NCI-H510A treated with DMSO at 0.1 percent for 48 hours (cell line): ENCODE measurements around the gene C19orf25.

ENCODE experiments used
- DNase-seq: peaks from one replicate; lab custom pipeline; 2025; lab: John Stamatoyannopoulos, UW

C19orf25 gene

DNA sequence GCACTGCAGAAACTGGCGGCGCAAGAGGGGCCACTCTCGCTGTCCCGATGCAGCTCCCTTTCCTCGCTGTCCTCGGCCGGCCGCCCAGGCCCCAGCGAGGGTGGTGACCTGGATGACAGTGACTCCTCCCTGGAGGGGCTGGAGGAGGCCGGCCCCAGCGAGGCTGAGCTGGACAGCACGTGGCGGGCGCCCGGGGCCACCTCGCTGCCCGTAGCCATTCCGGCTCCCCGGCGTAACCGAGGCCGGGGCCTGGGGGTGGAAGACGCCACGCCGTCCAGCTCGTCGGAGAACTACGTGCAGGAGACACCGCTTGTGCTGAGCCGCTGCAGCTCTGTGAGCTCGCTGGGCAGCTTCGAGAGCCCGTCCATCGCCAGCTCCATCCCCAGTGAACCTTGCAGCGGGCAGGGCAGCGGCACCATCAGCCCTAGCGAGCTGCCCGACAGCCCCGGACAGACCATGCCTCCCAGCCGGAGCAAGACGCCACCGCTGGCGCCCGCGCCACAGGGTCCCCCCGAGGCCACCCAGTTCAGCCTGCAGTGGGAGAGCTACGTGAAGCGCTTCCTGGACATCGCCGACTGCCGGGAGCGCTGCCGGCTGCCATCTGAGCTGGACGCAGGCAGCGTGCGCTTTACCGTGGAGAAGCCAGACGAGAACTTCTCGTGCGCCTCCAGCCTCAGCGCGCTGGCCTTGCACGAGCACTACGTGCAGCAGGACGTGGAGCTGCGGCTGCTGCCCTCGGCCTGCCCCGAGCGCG is 12.4 kb downstream of the C19orf25 start:
- no peak for DNase-seq

DNA sequence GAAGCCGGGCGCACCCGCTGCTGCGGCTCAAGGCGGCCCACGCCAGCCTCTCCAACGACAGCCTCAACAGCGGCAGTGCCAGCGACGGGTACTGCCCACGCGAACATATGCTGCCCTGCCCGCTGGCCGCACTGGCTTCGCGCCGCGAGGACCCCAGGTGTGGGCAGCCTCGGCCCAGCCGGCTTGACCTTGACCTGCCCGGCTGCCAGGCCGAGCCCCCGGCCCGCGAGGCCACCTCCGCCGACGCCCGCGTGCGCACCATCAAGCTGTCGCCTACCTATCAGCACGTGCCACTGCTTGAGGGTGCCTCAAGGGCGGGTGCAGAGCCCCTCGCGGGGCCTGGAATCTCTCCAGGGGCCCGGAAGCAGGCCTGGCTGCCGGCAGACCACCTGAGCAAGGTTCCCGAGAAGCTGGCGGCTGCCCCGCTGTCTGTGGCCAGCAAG is 13.0 kb downstream of the C19orf25 start:
- DNase-seq, result no peak

GRCh38 chr19:1465191-1466016 is 13.6 kb downstream of the C19orf25 start:
- DNase-seq, result no peak

GRCh38 chr19:1461862-1462261 is 17.2 kb downstream of the C19orf25 start:
- DNase-seq, result no peak

DNA sequence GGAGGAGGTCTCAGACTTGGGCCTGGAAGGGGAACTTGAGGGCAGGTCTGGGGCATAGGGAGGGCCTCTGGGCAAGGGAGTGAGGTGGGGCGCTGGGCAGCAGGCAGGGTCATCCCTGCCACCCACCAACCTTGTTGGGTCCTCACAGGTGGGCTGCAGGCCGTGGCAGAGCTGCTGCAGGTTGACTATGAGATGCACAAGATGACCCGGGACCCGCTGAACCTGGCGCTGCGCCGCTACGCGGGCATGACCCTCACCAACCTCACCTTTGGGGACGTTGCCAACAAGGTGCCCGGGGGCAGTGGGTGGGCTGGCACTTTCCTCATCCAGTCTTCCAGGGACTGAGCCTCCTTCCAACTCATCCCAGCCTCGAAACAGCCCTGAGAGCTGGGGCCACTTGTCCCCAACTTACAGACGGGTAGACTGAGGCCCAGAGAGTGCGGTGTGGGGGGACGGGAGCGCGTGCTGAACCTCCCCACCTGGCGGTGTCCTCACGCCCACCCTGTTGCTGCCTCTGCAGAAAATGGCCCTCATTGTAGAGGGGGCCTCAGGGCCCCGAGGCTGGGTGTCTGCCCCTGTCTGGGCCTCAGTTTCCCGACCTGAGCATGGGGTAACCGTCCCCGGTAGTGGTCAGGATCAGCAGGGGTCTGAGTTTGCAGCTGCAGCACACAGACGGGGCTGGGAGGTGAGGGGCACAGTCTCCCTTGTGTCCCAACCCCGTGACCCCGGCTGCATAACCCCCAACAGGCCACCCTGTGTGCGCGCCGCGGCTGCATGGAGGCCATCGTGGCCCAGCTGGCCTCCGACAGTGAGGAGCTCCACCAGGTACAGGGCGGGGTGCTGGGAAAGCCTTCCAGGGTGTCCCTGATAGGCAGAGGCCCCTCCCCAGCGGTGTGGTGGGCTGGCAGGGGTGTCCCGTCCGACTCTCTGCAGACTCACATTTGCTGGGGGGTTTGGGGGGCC is 18.7 kb downstream of the C19orf25 start:
- DNase-seq, result no peak

GRCh38 chr19:1459479-1459878 is 19.5 kb downstream of the C19orf25 start:
- DNase-seq, result no peak

DNA sequence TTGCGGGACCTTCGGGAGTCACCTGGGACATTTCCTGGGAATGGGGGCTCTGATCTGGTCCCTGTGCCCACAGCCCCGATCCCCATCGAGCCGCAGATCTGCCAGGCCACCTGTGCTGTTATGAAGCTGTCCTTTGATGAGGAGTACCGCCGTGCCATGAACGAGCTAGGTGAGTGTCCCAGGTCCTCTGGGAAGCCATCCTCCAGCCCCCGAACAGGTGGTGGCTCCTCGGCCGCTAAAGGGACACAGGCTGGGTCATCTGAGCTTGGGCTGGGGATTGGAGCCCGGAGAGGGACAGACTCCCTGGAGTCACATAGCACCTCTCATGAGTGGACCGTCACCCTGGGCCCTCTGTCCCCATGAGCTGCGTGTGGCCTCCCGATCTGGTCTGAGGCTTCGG is 21.1 kb downstream of the C19orf25 start:
- DNase-seq, result no peak

DNA sequence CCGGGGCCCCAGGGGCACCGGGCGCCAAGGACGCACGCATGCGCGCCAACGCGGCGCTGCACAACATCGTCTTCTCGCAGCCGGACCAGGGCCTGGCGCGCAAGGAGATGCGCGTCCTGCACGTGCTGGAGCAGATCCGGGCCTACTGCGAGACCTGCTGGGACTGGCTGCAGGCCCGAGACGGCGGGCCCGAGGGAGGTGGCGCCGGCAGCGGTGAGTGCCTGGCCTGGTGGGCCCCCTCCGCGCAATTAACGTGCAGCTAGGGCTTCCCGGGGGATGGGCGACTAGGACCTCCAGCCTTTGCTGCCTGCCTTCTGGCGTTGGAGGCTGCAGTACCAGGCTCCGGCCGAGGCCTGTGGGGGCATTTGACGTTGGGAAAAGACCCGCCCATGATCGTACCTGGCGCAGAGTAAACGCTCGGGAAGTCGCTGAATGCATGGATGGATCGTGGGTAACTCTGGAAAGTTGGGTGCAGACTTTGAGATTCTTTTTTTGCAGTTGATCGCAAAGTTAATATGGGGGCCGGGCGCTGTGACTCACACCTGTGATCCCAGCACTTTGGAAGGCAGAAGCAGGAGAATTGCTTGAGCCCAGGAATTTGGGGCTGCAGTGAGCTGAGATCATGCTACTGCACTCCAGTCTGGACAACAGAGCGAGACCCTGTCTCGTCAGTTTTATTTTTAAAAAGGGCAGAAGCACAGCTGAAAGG is 21.8 kb downstream of the C19orf25 start:
- no peak for DNase-seq

DNA sequence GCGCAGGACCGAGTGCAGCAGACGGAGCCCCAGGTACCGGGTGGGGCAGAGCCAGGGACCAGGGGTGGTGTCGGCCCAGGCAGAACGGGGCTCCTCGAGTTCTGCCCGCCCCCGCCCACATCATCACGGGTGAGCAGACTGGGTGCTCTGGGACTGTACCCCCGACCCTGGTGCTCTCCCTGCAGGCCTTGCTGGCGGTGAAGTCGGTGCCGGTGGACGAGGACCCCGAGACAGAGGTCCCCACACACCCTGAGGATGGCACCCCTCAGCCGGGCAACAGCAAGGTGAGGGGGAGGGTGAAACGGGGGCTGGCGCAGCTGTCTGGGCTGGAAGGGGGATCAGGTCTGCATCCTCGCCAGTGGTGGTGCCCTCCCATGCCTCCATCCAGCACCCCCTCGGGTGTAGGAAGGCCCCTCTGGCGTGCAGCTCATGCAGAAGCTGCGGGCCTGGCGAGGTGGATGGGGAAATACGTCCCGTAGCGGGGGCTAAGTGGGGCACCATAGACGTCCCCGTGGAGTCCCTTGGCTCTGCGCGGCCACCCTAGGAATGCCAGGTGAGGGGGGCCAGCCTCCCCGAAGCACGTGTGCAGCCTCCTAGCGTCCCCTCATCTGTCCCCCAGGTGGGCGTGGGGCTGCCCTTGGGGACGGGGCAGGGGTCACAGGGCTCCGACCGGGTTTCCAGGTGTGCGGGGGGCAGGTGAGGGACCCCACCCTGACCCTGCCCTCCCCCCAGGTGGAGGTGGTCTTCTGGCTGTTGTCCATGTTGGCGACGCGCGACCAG is 22.7 kb downstream of the C19orf25 start:
- no peak for DNase-seq

DNA sequence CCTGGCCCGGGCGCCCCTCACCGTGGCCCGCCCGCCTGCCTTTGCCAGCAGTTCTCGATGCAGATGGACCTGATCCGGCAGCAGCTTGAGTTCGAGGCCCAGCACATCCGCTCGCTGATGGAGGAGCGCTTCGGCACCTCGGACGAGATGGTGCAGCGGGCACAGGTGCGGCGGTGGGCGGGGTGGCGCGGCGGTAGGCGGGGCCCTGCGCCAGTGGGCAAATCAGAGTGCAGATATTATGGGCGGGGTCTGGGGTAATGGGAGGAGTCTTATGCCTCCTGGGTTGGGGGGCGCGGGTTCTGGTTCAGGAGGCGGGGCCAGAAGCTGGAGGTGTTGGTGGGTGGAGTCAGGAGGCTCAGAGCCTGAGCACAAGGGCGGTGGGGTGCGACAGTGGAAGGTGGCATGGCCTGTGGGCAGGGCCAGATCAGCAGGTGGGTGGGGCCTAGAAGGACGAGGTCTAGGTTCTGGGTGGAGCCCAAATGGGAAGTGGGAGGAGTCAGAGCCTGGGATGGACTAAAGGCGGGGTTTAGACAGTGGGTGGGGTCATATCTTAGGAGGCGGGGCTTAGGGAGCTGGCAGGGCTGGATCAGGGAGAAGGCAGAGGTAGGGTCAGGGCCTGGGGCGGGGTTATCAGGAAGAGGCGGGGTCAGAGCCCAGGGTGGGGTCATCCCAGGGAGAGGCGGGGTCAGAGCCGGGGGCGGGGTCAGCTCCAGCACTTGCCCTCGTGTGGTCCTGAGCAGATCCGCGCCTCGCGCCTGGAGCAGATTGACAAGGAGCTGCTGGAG is 23.5 kb downstream of the C19orf25 start:
- no peak for DNase-seq

DNA sequence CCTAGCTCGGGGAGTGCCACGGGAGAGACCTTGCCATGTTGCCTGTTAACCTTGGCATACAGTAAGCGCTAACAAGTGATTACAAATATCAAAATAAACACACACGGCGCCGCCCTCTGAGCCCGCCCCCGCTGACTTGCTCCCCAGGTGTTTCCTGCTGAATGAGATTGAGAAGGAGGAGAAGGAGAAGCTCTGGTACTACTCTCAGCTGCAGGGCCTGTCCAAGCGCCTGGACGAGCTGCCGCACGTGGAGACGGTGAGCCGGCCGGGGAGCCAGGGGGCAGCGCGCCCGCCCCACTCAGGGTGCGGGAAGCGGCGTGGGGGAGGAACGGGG is 24.0 kb downstream of the C19orf25 start:
- no peak for DNase-seq

- no peak for DNase-seq
Measured at GRCh38 chr19:1453525-1454364, 25.3 kb downstream of the C19orf25 start.

- no peak for DNase-seq
Measured at GRCh38 chr19:1452802-1453524, 26.1 kb downstream of the C19orf25 start.

- DNase-seq, result no peak
Measured at GRCh38 chr19:1451916-1452801, 26.9 kb downstream of the C19orf25 start.

- DNase-seq, result no peak
Measured at GRCh38 chr19:1450735-1451731, 28.0 kb downstream of the C19orf25 start.
